Activated T-cell treated with anti-CD3 and anti-CD28 coated beads, Interleukin-2, amount 50 U/mL, for 72 hours (primary cell): Measurements from ENCODE around the gene STPG4. TPM values are rescaled to one million over a fixed set of nuclear protein-coding genes. Genes with fewer than 3 reads are reported as not detected.
A peak's percentile ranks its signal among the peaks of the same experiment; 100 is the strongest.

Experiments
- ATAC-seq, 2 donors: fragments of 150-1000 bp; cut with Tn5 transposase; replicated peaks in 1 of 2; 2 replicates each; pipeline ENCODE4 v1.10.0; 2021; ENCODE audit warnings: moderate library complexity in 2 of 2, mild to moderate bottlenecking in 1 of 2
- DNase-seq, 2 donors: peaks; one replicate each; pipeline ENCODE4 v3.0.0; 2021 to 2022; ENCODE audit warnings: mixed read lengths in 1 of 2
- H3K27ac Mint-ChIP-seq: one replicate; pipeline ENCODE4 v1.8.0; 2022; ENCODE audit warnings: mild to moderate bottlenecking, moderate library complexity, mixed read lengths
- H3K27me3 Mint-ChIP-seq: one replicate; pipeline ENCODE4 v1.8.0; 2022; ENCODE audit warnings: low read depth, mixed read lengths
- H3K36me3 Mint-ChIP-seq, 2 donors: one replicate each; pipeline ENCODE4 v1.8.0; 2022; ENCODE audit warnings: mixed read lengths in 2 of 2, mild to moderate bottlenecking in 1 of 2; ENCODE audit not compliant: insufficient read depth in 2 of 2
- H3K4me1 Mint-ChIP-seq: one replicate; pipeline ENCODE4 v1.8.0; 2022; ENCODE audit warnings: low read depth, mixed read lengths
- H3K4me3 Mint-ChIP-seq, 2 donors: one replicate each; pipeline ENCODE4 v1.8.0; 2022; ENCODE audit warnings: mild to moderate bottlenecking in 2 of 2, mixed read lengths in 2 of 2, moderate library complexity in 2 of 2
- H3K9me3 Mint-ChIP-seq, 2 donors: one replicate each; pipeline ENCODE4 v1.8.0; 2022; ENCODE audit warnings: mixed read lengths in 2 of 2
- total RNA-seq, 2 donors: library from RNA; stranded (reverse); gene quantifications; one replicate each; pipeline ENCODE4 v1.2.3, GENCODE V29; 2022

STPG4 gene
- not detected for total RNA-seq

GRCh38 chr2:47155091-47155876, at the start of gene STPG4:
Gene STPG4, minus strand, starts transcription at chr2:47155308. Its CDS starts 57 bp downstream, at chr2:47155251.
- Mint-ChIP-seq H3K36me3 (peaks cover 4 to 11% of the 10 kb centered on the region in 2 donors), H3K27ac (peak within 1 kb of the TSS; percentile 74), H3K4me3 (no peak within 1 kb of the TSS), H3K4me1 (peaks cover 18% of the 10 kb centered on the region), H3K27me3 (no peaks in the 10 kb centered on the region), H3K9me3 (no peaks in the 10 kb centered on the region)
- peak; percentile 13 to 22 for ATAC-seq
- DNase-seq = no peak

- Mint-ChIP-seq H3K27ac (no peak overlapping the region), H3K27me3 (peaks cover under 1% of the 10 kb centered on the region), H3K36me3 (peaks cover 0 to 2% of the 10 kb centered on the region in 2 donors), H3K4me1 (peaks cover 4% of the 10 kb centered on the region), H3K9me3 (peaks cover 3 to 6% of the 10 kb centered on the region in 2 donors), H3K4me3 (no peak overlapping the region)
- no peak for DNase-seq
- ATAC-seq = no peak
These were observed 49.6 kb upstream of the STPG4 start for GRCh38 chr2:47204691-47205090.

- H3K36me3 Mint-ChIP-seq = peaks cover 0 to 2% of the 10 kb centered on the region in 2 donors
- H3K9me3 Mint-ChIP-seq = peaks cover 3 to 6% of the 10 kb centered on the region in 2 donors
- ATAC-seq (no peak), DNase-seq (no peak)
- peaks cover 8% of the 10 kb centered on the region for H3K27me3 Mint-ChIP-seq
- peaks cover 3% of the 10 kb centered on the region for H3K4me1 Mint-ChIP-seq
- H3K4me3 Mint-ChIP-seq = no peak overlapping the region
- H3K27ac Mint-ChIP-seq = no peak overlapping the region
These were observed 48.9 kb upstream of the STPG4 start for GRCh38 chr2:47203995-47204394.

- ATAC-seq (no peak), DNase-seq (no peak)
- H3K27ac Mint-ChIP-seq = no peak overlapping the region
- H3K36me3 Mint-ChIP-seq = peaks cover 0 to 2% of the 10 kb centered on the region in 2 donors
- H3K9me3 Mint-ChIP-seq = peaks cover 3 to 6% of the 10 kb centered on the region in 2 donors
- no peaks in the 10 kb centered on the region for H3K4me1 Mint-ChIP-seq
- peaks cover 8% of the 10 kb centered on the region for H3K27me3 Mint-ChIP-seq
- H3K4me3 Mint-ChIP-seq = no peak overlapping the region
These were observed 46.1 kb upstream of the STPG4 start for GRCh38 chr2:47201224-47201623.

- Mint-ChIP-seq H3K36me3 (no peaks in the 10 kb centered on the region), H3K9me3 (peaks cover 0 to 2% of the 10 kb centered on the region in 2 donors), H3K4me3 (no peak overlapping the region), H3K4me1 (no peaks in the 10 kb centered on the region), H3K27ac (no peak overlapping the region), H3K27me3 (peaks cover 18% of the 10 kb centered on the region)
- ATAC-seq (no peak), DNase-seq (no peak)
These were observed 43.9 kb upstream of the STPG4 start for GRCh38 chr2:47198985-47199451.

GRCh38 chr2:47196499-47196898, 41.4 kb upstream of the STPG4 start:
- no peaks in the 10 kb centered on the region for H3K4me1 Mint-ChIP-seq
- no peaks in the 10 kb centered on the region for H3K36me3 Mint-ChIP-seq
- ATAC-seq = no peak
- H3K27me3 Mint-ChIP-seq = peaks cover 20% of the 10 kb centered on the region
- H3K9me3 Mint-ChIP-seq = no peaks in the 10 kb centered on the region
- no peak overlapping the region for H3K27ac Mint-ChIP-seq
- H3K4me3 Mint-ChIP-seq = no peak overlapping the region
- DNase-seq = no peak

GRCh38 chr2:47196046-47196445, 40.9 kb upstream of the STPG4 start:
- Mint-ChIP-seq H3K4me3 (no peak overlapping the region), H3K4me1 (no peaks in the 10 kb centered on the region), H3K27me3 (peaks cover 20% of the 10 kb centered on the region), H3K36me3 (no peaks in the 10 kb centered on the region), H3K27ac (no peak overlapping the region), H3K9me3 (no peaks in the 10 kb centered on the region)
- ATAC-seq = no peak
- no peak for DNase-seq

- no peak overlapping the region for H3K4me3 Mint-ChIP-seq
- H3K4me1 Mint-ChIP-seq = no peaks in the 10 kb centered on the region
- no peaks in the 10 kb centered on the region for H3K36me3 Mint-ChIP-seq
- no peaks in the 10 kb centered on the region for H3K9me3 Mint-ChIP-seq
- peaks cover 20% of the 10 kb centered on the region for H3K27me3 Mint-ChIP-seq
- no peak overlapping the region for H3K27ac Mint-ChIP-seq
- ATAC-seq (peak; percentile 68 to 74), DNase-seq (no peak)
These were observed 40.0 kb upstream of the STPG4 start for GRCh38 chr2:47195148-47195547.

- Mint-ChIP-seq H3K4me1 (no peaks in the 10 kb centered on the region), H3K36me3 (no peaks in the 10 kb centered on the region), H3K27ac (no peak overlapping the region), H3K4me3 (no peak overlapping the region), H3K9me3 (no peaks in the 10 kb centered on the region), H3K27me3 (peaks cover 17% of the 10 kb centered on the region)
- no peak for DNase-seq
- ATAC-seq = no peak
These were observed 39.3 kb upstream of the STPG4 start for GRCh38 chr2:47194410-47194809.

- Mint-ChIP-seq H3K36me3 (no peaks in the 10 kb centered on the region), H3K4me3 (no peak overlapping the region), H3K4me1 (no peaks in the 10 kb centered on the region), H3K9me3 (no peaks in the 10 kb centered on the region), H3K27ac (no peak overlapping the region), H3K27me3 (peaks cover 12% of the 10 kb centered on the region)
- ATAC-seq (no peak), DNase-seq (no peak)
These were observed 38.5 kb upstream of the STPG4 start for GRCh38 chr2:47193607-47194006.

- Mint-ChIP-seq H3K36me3 (no peaks in the 10 kb centered on the region), H3K4me1 (no peaks in the 10 kb centered on the region), H3K27me3 (peaks cover 12% of the 10 kb centered on the region), H3K4me3 (no peak overlapping the region), H3K9me3 (no peaks in the 10 kb centered on the region), H3K27ac (no peak overlapping the region)
- DNase-seq = no peak
- no peak for ATAC-seq
These were observed 35.2 kb upstream of the STPG4 start for GRCh38 chr2:47190188-47190881.

GRCh38 chr2:47189635-47190034, 34.5 kb upstream of the STPG4 start:
- H3K4me1 Mint-ChIP-seq = no peaks in the 10 kb centered on the region
- H3K9me3 Mint-ChIP-seq = no peaks in the 10 kb centered on the region
- no peak overlapping the region for H3K27ac Mint-ChIP-seq
- ATAC-seq (no peak), DNase-seq (no peak)
- peaks cover 16% of the 10 kb centered on the region for H3K27me3 Mint-ChIP-seq
- no peak overlapping the region for H3K4me3 Mint-ChIP-seq
- no peaks in the 10 kb centered on the region for H3K36me3 Mint-ChIP-seq

GRCh38 chr2:47187069-47187468, 32.0 kb upstream of the STPG4 start:
- Mint-ChIP-seq H3K4me3 (no peak overlapping the region), H3K4me1 (no peaks in the 10 kb centered on the region), H3K9me3 (no peaks in the 10 kb centered on the region), H3K36me3 (no peaks in the 10 kb centered on the region), H3K27me3 (peaks cover 14% of the 10 kb centered on the region), H3K27ac (no peak overlapping the region)
- no peak for ATAC-seq
- DNase-seq = no peak
